NT2/D1 (cell line): ENCODE data around the gene ERGIC3.

Experiments
- DNase-seq: peaks from one replicate; pipeline ENCODE4 v3.0.0-alpha.2; 2011; ENCODE audit warnings: low read depth, low spot score
- H3K27me3 ChIP-seq: 2 replicates; pipeline ENCODE4 v1.6.0; 2011; ENCODE audit warnings: mild to moderate bottlenecking; ENCODE audit not compliant: insufficient read length, insufficient read depth
- H3K36me3 ChIP-seq: 2 replicates; pipeline ENCODE4 v1.6.1; 2011; ENCODE audit warnings: mild to moderate bottlenecking, low read length, mixed read lengths; ENCODE audit not compliant: insufficient read depth, insufficient read length
- H3K4me1 ChIP-seq: 2 replicates; pipeline ENCODE4 v1.5.1; 2011; ENCODE audit not compliant: insufficient read depth, insufficient read length
- H3K4me3 ChIP-seq: 2 replicates; pipeline ENCODE4 v1.5.1; 2011; ENCODE audit warnings: low read depth; ENCODE audit not compliant: insufficient read length
- H3K9ac ChIP-seq: 2 replicates; pipeline ENCODE4 v1.6.0; 2011; ENCODE audit warnings: low read depth; ENCODE audit not compliant: insufficient read length
- H3K9me3 ChIP-seq: 2 replicates; pipeline ENCODE4 v1.5.1; 2011; ENCODE audit warnings: mild to moderate bottlenecking, low read length; ENCODE audit not compliant: insufficient read depth
- SUZ12 ChIP-seq: IDR thresholded peaks from 2 replicates; pipeline ENCODE4 v1.6.1; 2011; ENCODE audit not compliant: insufficient read length, insufficient read depth; ENCODE audit errors: extremely low read depth
- YY1 ChIP-seq: IDR thresholded peaks from 2 replicates; pipeline ENCODE4 v1.6.1; 2011; ENCODE audit not compliant: insufficient read length, insufficient read depth
- ZNF274 ChIP-seq: IDR thresholded peaks from 2 replicates; pipeline ENCODE4 v1.6.1; 2011; ENCODE audit warnings: mild to moderate bottlenecking, low read depth, low read length

The ERGIC3 gene

DNA sequence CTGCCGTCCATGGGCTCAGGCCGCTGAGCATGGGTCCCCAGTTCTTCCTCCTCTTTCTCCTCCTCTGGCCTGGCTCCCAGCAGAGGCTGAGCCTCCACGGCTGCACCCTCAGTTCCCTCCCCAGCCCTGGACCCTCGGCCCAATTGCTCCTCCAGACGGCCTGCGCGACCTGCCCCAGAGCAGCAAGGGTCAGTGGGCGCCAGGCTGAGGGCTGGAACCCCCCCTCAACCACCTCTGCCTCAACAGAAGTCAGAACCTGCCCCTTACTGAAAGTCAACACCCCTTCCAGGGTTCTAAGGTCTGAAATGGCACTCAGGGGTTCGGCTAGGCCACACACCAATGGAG is 57.9 kb downstream of the ERGIC3 start:
- no peak for DNase-seq

GRCh38 chr20:35600176-35600992 is 58.5 kb downstream of the ERGIC3 start:
- Histone ChIP-seq H3K9me3 (no peaks in the 10 kb centered on the region), H3K9ac (peak overlapping the region; percentile 84), H3K36me3 (no peaks in the 10 kb centered on the region), H3K4me1 (peaks cover 30% of the 10 kb centered on the region), H3K27me3 (peaks cover 44% of the 10 kb centered on the region), H3K4me3 (peak overlapping the region; percentile 44)
- no peak for DNase-seq
- no peak for TF ChIP-seq YY1

More for the DNA sequence above, 57.9 kb downstream of the ERGIC3 start:
- Histone ChIP-seq H3K4me3 (no peak overlapping the region), H3K9me3 (no peaks in the 10 kb centered on the region), H3K4me1 (peaks cover 26% of the 10 kb centered on the region), H3K27me3 (peaks cover 44% of the 10 kb centered on the region), H3K36me3 (no peaks in the 10 kb centered on the region), H3K9ac (no peak overlapping the region)
- TF ChIP-seq SUZ12 (no peak), ZNF274 (no peak), YY1 (no peak)

DNA sequence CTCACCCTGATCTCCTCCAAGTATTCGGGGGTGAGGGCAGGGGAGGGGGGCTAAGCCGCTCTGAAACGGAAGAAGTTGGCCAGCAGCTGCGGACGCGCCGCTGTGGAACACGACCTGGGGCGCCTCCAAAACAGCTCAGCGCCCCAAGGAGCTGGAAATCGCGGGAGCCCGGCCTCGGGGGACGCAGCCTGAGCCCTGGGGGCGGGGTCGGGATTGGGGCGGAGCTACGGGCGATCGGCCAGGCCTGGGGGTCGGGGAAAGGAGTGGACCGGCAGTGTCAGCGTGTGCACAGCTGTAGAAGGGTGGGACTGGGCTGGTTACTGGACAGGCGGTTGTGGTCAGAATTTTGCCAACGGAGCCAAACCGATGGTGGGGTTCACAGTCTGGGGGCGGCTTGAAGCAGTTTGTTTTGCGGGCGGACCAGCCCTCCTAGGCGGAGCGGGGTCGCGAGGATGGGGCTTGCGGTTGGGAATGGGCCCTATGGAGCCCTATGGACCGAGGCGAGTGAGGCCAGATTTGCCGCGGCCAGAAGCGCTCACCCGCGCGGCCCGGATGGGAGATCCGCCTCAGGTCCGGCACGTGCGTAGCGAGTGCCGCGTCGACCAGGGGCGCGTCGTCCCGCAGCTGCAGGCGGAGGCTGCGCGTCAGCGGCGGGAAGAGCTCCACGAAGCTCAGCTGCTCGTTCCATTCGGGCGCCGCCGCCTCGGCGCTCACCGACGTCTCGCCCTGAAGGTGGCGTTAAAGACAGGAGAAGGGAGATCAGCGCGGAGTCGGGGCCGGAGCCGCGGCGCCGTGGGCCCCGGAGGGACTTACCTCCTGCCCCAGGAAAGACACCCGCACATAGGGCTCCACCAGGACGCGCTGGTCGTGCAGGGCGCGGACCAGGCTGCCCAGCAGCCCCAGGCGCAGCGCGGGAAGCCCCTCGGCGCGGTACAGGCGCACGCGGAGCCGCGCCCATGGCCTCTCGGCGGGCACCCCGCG is 59.4 kb downstream of the ERGIC3 start:
- H3K4me1 ChIP-seq: peaks cover 24% of the 10 kb centered on the region
- H3K9me3 ChIP-seq: no peaks in the 10 kb centered on the region
- TF ChIP-seq YY1 (no peak), SUZ12 (no peak), ZNF274 (no peak)
- H3K27me3 ChIP-seq: peaks cover 44% of the 10 kb centered on the region
- H3K36me3 ChIP-seq: no peaks in the 10 kb centered on the region
- DNase-seq: peak; percentile 57
- H3K4me3 ChIP-seq: peak overlapping the region; percentile 44
- H3K9ac ChIP-seq: peak overlapping the region; percentile 84

GRCh38 chr20:35601990-35602389 is 60.1 kb downstream of the ERGIC3 start:
- Histone ChIP-seq H3K9ac (peak overlapping the region; percentile 84), H3K4me1 (peaks cover 22% of the 10 kb centered on the region), H3K36me3 (no peaks in the 10 kb centered on the region), H3K9me3 (no peaks in the 10 kb centered on the region), H3K27me3 (peaks cover 44% of the 10 kb centered on the region), H3K4me3 (peak overlapping the region; percentile 44)
- DNase-seq: no peak
- TF ChIP-seq YY1 (no peak), ZNF274 (no peak), SUZ12 (no peak)

GRCh38 chr20:35602851-35603495 is 61.1 kb downstream of the ERGIC3 start:
- no peak for DNase-seq
- Histone ChIP-seq H3K9ac (no peak overlapping the region), H3K36me3 (no peaks in the 10 kb centered on the region), H3K9me3 (no peaks in the 10 kb centered on the region), H3K4me3 (no peak overlapping the region), H3K4me1 (peaks cover 17% of the 10 kb centered on the region), H3K27me3 (peaks cover 44% of the 10 kb centered on the region)
- TF ChIP-seq YY1: no peak
- no peak for TF ChIP-seq ZNF274
- TF ChIP-seq SUZ12: no peak

DNA sequence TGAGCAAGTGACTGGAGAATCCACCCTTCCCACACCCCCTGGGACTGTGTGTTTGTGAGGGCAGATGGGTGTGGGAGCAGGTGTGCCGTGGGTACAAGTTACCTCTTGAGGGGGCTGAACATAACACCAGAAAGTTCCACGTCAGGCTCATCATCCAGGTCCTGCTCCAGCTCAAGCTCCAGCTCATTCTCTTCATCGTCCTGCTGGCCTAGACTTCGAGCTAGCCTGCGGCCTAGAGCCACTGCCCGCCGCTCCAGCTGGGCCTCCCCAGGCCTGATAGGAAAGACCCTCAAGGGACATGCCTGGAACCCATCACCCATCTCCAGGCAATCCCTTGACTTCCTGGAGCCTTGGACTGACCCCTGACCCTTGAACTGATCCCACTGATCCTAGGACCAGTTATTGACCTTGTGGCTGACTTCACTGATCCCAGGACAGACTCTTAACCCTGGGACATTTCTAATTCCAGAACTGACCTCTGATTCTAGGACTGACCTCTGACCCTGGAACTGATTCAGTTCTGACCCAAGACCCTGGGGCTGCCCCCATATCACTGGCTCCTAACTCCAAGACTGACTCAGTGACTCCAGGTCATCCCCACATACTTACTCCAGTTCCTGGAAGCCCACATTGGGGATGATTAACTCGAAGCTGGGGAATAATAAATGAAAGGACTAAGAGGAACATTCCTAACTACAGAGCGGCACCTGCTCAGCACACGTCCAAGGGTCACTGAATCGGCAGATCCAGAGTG is 62.0 kb downstream of the ERGIC3 start:
- no peak overlapping the region for H3K4me3 ChIP-seq
- H3K36me3 ChIP-seq: no peaks in the 10 kb centered on the region
- DNase-seq: no peak
- peaks cover 14% of the 10 kb centered on the region for H3K4me1 ChIP-seq
- TF ChIP-seq ZNF274: no peak
- no peak for TF ChIP-seq YY1
- TF ChIP-seq SUZ12: no peak
- no peak overlapping the region for H3K9ac ChIP-seq
- peaks cover 44% of the 10 kb centered on the region for H3K27me3 ChIP-seq
- no peaks in the 10 kb centered on the region for H3K9me3 ChIP-seq
